Left ventricle myocardium inferior (tissue), 1 donor: Measurements from ENCODE around the gene SULF2. TPM values are rescaled to one million over a fixed set of nuclear protein-coding genes. Genes with fewer than 3 reads are reported as not detected.

ENCODE experiments used
- DNase-seq: peaks from one replicate; pipeline ENCODE4 v3.0.0-alpha.2; 2020
- H3K27ac ChIP-seq: fragments of 200-600 bp; replicated peaks from 2 replicates; pipeline ENCODE4 v1.8.0; 2021
- H3K27me3 ChIP-seq: fragments of 200-600 bp; 2 replicates; pipeline ENCODE4 v1.8.0; 2021; ENCODE audit warnings: low read depth
- H3K36me3 ChIP-seq: fragments of 200-600 bp; 2 replicates; pipeline ENCODE4 v1.8.0; 2021
- H3K4me1 ChIP-seq: fragments of 200-600 bp; 2 replicates; pipeline ENCODE4 v1.8.0; 2021
- H3K4me3 ChIP-seq: fragments of 200-600 bp; 2 replicates; pipeline ENCODE4 v1.8.0; 2021; ENCODE audit warnings: mild to moderate bottlenecking, moderate library complexity
- H3K9me3 ChIP-seq: fragments of 200-600 bp; replicated peaks from 2 replicates; pipeline ENCODE4 v1.8.0; 2021
- CTCF ChIP-seq: fragments of 200-600 bp; IDR thresholded peaks from 2 replicates; pipeline ENCODE4 v1.8.0; 2021; ENCODE audit warnings: antibody characterized with exemption, mild to moderate bottlenecking, borderline replicate concordance
- intact Hi-C: fragments of 100-400 bp; cut with micrococcal nuclease; formaldehyde crosslinking; loops from one replicate; pipeline ENCODE4 v1.11.0; 2022
- total RNA-seq: library from RNA; stranded (reverse); fragmentation: NEBNext Ultra II Directional; extraction: Animal tissue kit (Norgen Biotek cat#: 25700); gene quantifications from one replicate; pipeline ENCODE4 v1.2.1, GENCODE V29; 2021
- donor health status: DM: no; HTN: yes; CAD: no; lungs with severe emphysema.

The SULF2 gene
- total RNA-seq, 1 donor from 2014 or later, result 40.7 TPM

GRCh38 chr20:47676219-47676721 lies 109.0 kb downstream of the SULF2 start:
- TF ChIP-seq CTCF, result no peak
- Histone ChIP-seq H3K27ac (no peak overlapping the region), H3K4me3 (no peak overlapping the region), H3K27me3 (no peaks in the 10 kb centered on the region), H3K4me1 (peaks cover 15% of the 10 kb centered on the region), H3K36me3 (peaks cover 26% of the 10 kb centered on the region), H3K9me3 (no peaks in the 10 kb centered on the region)
- intact Hi-C loops, result loop anchor here (5.0 kb wide), 1 partner anchor 946 kb away; no protein-coding TSS in a partner anchor
- DNase-seq, result no peak

- Histone ChIP-seq H3K27ac (no peak overlapping the region), H3K27me3 (no peaks in the 10 kb centered on the region), H3K4me1 (peaks cover 7% of the 10 kb centered on the region), H3K9me3 (no peaks in the 10 kb centered on the region), H3K36me3 (peaks cover 26% of the 10 kb centered on the region), H3K4me3 (no peak overlapping the region)
- intact Hi-C loops, result loop anchor here (5.0 kb wide), 1 partner anchor 947 kb away; no protein-coding TSS in a partner anchor
- no peak for TF ChIP-seq CTCF
- no peak for DNase-seq
Observed at GRCh38 chr20:47675190-47676142, 109.8 kb downstream of the SULF2 start.

GRCh38 chr20:47674686-47675085 lies 110.6 kb downstream of the SULF2 start:
- intact Hi-C loops, result loop anchor here (5.0 kb wide), 1 partner anchor 948 kb away; no protein-coding TSS in a partner anchor
- no peak for DNase-seq
- H3K4me1 ChIP-seq, result peaks cover 7% of the 10 kb centered on the region
- no peak for TF ChIP-seq CTCF
- H3K36me3 ChIP-seq, result peaks cover 26% of the 10 kb centered on the region
- H3K9me3 ChIP-seq, result no peaks in the 10 kb centered on the region
- no peaks in the 10 kb centered on the region for H3K27me3 ChIP-seq
- H3K27ac ChIP-seq, result no peak overlapping the region
- no peak overlapping the region for H3K4me3 ChIP-seq

- H3K36me3 ChIP-seq, result peaks cover 23% of the 10 kb centered on the region
Observed at GRCh38 chr20:47674145-47674544, 111.1 kb downstream of the SULF2 start.

GRCh38 chr20:47673671-47673955 lies 111.7 kb downstream of the SULF2 start:
- Histone ChIP-seq H3K4me1 (peaks cover 5% of the 10 kb centered on the region), H3K27ac (no peak overlapping the region), H3K9me3 (no peaks in the 10 kb centered on the region), H3K27me3 (no peaks in the 10 kb centered on the region), H3K36me3 (peaks cover 23% of the 10 kb centered on the region), H3K4me3 (no peak overlapping the region)
- no peak for TF ChIP-seq CTCF
- intact Hi-C loops, result no loop called here
- no peak for DNase-seq

More at GRCh38 chr20:47674145-47674544, 111.1 kb downstream of the SULF2 start:
- H3K4me3 ChIP-seq, result no peak overlapping the region
- intact Hi-C loops, result no loop called here
- H3K27me3 ChIP-seq, result no peaks in the 10 kb centered on the region
- no peak overlapping the region for H3K27ac ChIP-seq
- TF ChIP-seq CTCF, result no peak
- no peaks in the 10 kb centered on the region for H3K9me3 ChIP-seq
- no peak for DNase-seq
- peaks cover 7% of the 10 kb centered on the region for H3K4me1 ChIP-seq
